Measurements from ENCODE around the gene CER1.
"Not testable (repeated sequence)": the region's sequence is repeated elsewhere in the genome, so short reads cannot be mapped to it uniquely, and the experiment has no call there.

CER1 gene

DNA sequence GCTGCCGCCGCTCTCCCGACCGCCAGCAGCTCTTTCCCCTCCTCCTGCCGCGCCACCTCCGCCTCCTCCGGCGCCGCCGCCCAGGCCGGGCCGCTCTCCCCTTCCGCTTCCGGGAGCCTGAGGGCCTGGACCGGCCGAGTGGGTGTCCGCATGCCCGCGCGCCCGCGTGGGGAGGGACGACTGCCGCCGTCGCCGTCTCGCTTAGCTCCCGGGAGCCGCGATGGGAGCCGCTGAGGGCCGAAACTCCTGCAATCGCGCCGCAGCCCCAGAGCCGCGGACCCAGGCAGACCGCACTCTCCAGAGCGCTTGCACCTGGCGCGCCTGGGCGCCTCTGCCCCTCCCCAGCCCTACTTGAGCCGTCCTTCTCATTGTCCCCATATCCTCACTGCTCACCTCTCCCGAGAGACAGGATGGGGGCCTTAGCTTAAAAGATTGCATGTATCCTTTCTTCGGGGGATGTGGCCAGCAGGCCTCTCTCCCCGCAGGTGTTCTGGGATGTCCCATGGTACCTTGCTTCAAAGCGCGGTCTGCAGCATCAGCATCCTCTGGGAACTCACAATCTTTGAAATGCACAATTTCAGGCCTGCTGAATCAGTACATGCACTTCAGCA is 29.2 kb downstream of the CER1 start, which contains the start of gene ZDHHC21:
TSS of gene ZDHHC21 (minus strand) at position 182 of the 611 bp plus-strand sequence. CDS start 19,092 bp downstream, outside the sequence.
- H3K9me3 Mint-ChIP-seq, result no peaks in the 10 kb centered on the region
- H3K4me3 Mint-ChIP-seq, result peak within 1 kb of the TSS; percentile 94
- H3K27ac Mint-ChIP-seq, result peak within 1 kb of the TSS; percentile 89
- H3K4me1 Mint-ChIP-seq (ENCODE audit: low read depth), result peaks cover 32% of the 10 kb centered on the region
- peaks cover 11% of the 10 kb centered on the region for H3K36me3 Mint-ChIP-seq (ENCODE audit: low read depth)
- peaks cover 10% of the 10 kb centered on the region for H3K27me3 Mint-ChIP-seq (ENCODE audit: low read depth)

DNA sequence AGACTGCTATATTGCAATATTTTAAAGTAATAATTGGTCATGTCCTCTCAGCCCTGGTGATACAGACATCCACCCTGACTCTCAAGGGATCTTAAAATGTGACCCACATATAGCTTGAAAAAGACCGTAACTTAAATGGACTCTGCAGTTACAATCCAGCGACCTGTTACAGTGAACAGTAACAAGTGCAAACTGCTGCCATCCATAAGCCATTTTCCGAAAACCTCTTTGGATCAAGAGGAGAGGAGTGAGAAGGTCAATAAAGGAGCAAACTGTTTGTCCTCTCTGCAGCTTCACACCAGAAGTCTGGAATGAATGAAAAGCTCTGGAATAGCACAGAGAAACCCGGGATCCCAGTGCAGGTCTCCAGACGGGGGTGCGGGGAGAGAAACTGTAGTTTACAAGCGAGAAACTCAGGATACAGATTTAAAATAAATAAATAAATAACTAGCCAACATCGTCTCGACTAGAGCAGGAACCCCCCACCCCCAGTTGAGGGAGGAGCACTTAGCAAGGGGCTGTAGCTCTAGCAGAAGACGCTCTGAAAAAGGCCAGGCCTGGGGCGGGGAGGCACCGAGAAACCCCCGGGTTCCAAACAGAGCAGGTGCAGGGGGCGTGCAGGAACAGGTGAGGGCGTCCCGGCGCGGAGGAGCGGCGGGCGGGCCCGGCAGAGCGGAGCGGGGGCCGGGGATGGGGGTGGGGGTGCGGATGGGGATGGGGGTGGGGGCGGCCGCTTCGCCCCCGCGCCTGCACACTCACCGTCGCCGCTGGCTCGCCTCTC is 29.9 kb downstream of the CER1 start:
- peak overlapping the region; percentile 94 for H3K4me3 Mint-ChIP-seq
- no peaks in the 10 kb centered on the region for H3K9me3 Mint-ChIP-seq
- H3K4me1 Mint-ChIP-seq (ENCODE audit: low read depth), result peaks cover 36% of the 10 kb centered on the region
- peaks cover 14% of the 10 kb centered on the region for H3K36me3 Mint-ChIP-seq (ENCODE audit: low read depth)
- peak overlapping the region; percentile 86 for H3K27ac Mint-ChIP-seq
- peaks cover 5% of the 10 kb centered on the region for H3K27me3 Mint-ChIP-seq (ENCODE audit: low read depth)

DNA sequence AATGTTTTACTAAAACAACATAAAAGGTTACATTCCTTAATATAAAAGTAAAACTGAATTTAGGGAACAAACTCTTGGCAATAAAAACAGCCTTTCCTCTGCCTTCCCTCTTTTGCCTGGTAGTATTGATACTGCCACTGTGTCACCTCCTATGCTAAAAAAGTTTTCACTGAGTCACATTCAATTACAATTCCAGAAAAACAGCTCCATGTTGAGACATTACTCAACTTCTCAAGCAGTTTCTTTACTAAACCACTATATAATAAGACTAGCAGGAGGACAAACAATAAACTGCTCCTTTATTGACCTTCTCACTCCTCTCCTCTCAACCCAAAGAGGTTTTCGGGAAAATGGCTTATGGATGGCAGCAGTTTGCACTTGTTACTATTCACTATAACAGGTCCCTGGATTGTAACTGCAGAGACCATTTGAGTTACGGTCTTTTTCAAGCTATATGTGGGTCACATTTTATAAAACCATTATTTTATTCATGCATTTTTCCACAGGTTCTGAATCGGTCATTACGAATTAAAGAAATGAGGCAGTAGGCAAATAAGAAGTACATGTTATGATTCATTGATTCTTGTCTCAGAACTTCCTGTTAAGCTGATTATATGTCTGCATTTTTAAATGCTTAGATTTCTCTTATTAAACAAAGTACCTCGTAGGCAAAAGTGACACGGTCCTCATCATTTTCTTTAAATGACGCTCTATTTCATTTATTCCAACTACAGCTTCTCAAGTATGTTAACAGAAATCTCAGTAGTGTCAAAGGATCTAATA is 31.4 kb downstream of the CER1 start:
- Mint-ChIP-seq H3K27me3 (ENCODE audit: low read depth) (no peaks in the 10 kb centered on the region), H3K9me3 (no peaks in the 10 kb centered on the region), H3K4me3 (peak overlapping the region; percentile 28), H3K27ac (peak overlapping the region; percentile 49), H3K36me3 (ENCODE audit: low read depth) (peaks cover 21% of the 10 kb centered on the region), H3K4me1 (ENCODE audit: low read depth) (peaks cover 36% of the 10 kb centered on the region)

DNA sequence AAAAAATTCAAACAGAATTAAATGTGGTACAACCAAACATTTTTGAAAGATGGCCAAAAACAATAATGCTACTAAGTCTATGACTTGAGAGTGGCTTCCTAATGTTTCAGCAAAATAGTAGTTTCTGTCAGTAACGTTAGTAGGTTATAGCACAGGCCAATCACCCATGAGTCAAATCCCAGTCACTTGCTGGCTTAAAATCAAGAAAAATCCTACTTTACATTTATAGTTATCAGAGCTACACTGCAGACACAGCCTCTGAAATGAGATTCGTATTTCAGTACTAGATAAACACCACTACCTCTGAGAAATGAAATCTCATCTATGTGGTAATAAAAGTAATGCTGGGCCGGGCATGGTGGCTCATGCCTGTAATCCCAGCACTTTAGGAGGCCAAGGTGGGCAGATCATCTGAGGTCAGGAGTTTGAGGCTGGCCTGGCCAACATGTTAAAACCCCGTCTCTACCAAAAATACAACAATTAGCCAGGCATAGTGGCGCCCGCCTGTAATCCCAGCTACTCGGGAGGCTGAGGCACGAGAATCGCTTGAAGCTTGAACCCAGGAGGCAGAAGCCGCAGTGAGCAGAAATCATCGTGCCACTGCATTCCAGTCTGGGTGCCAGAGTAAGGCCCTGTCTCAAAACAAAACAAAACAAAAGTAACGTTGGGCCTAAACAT is 35.4 kb downstream of the CER1 start:
- H3K27ac Mint-ChIP-seq, result no peak overlapping the region
- peaks cover 28% of the 10 kb centered on the region for H3K4me1 Mint-ChIP-seq (ENCODE audit: low read depth)
- H3K9me3 Mint-ChIP-seq, result no peaks in the 10 kb centered on the region
- H3K4me3 Mint-ChIP-seq, result no peak overlapping the region
- peaks cover 36% of the 10 kb centered on the region for H3K36me3 Mint-ChIP-seq (ENCODE audit: low read depth)
- H3K27me3 Mint-ChIP-seq (ENCODE audit: low read depth), result no peaks in the 10 kb centered on the region

DNA sequence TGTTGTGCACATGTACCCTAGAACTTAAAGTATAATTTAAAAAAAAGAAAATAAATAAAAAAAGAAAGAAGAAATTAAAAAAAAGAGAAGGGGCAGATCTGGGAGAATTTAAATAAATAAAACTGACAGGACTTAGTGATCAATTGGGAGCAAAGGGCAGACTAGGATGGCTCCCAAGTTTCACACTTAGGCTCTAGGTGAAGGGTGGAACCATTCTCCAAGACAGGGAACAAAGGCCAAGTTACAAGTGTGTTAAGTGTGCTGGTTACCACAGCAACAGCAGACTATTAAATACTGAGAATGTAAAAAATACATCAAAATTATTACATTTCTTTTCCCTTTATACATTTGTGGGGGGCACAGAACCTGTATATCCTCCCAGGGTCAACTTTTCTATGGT is 36.4 kb downstream of the CER1 start:
- H3K36me3 Mint-ChIP-seq (ENCODE audit: low read depth), result peaks cover 40% of the 10 kb centered on the region
- H3K4me1 Mint-ChIP-seq (ENCODE audit: low read depth), result peaks cover 22% of the 10 kb centered on the region
- no peaks in the 10 kb centered on the region for H3K9me3 Mint-ChIP-seq
- H3K27ac Mint-ChIP-seq, result no peak overlapping the region
- no peak overlapping the region for H3K4me3 Mint-ChIP-seq
- no peaks in the 10 kb centered on the region for H3K27me3 Mint-ChIP-seq (ENCODE audit: low read depth)

DNA sequence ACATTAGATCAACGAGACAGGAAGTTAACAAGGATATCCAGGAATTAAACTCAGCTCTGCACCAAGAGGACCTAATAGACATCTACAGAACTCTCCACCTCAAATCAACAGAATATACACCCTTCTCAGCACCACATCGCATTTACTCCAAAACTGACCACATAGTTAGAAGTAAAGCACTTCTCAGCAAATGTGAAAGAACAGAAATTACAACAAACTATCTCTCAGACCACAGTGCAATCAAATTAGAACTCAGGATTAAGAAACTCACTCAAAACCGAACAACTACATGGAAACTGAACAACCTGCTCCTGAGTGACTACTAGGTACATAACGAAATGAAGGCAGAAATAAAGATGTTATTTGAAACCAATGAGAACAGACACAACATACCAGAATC is 39.9 kb downstream of the CER1 start:
- not testable (repeated sequence) for H3K27ac Mint-ChIP-seq; H3K4me3 Mint-ChIP-seq; H3K4me1 Mint-ChIP-seq (ENCODE audit: low read depth); H3K9me3 Mint-ChIP-seq; H3K27me3 Mint-ChIP-seq (ENCODE audit: low read depth)
- peaks cover 30% of the 10 kb centered on the region for H3K36me3 Mint-ChIP-seq (ENCODE audit: low read depth)

DNA sequence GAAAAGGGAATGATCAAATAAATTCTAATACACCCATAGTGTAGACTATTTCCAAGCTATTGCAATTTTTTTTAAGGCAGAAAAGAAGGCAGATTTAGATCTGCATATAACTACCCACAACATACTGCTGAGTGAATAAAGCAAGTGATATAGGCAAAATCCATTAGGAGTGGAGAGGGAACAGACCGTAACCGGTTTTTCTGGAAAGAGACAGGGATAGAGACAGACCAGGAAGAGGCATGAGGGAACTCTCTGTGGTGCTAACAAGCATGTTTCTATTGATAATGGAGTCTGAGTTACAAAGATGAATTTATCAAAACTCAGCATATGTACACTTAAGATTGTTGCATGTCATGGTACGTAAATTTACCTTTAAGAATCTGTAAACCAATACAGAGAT is 43.8 kb downstream of the CER1 start:
- Mint-ChIP-seq H3K4me3 (no peak overlapping the region), H3K4me1 (ENCODE audit: low read depth) (peaks cover 4% of the 10 kb centered on the region), H3K27me3 (ENCODE audit: low read depth) (no peaks in the 10 kb centered on the region), H3K27ac (no peak overlapping the region), H3K9me3 (no peaks in the 10 kb centered on the region), H3K36me3 (ENCODE audit: low read depth) (peaks cover 19% of the 10 kb centered on the region)

DNA sequence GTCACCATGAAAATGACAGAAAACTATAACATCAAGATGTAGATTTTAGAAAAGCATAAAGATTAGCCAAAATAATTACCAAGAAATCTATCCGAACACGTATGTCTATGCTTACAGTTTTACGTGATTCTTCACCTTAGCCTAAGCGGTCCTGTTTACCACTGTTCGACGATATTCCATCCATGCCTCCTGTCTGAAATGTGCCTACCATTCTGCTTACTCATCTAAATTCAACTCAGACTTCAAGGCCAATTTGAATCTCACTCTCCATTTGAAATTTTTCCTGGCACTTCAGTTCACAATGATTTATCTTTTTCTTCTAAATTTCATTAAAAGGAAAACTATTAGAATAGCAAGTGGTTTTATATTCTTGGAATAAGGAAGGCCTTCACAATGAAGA is 44.7 kb downstream of the CER1 start:
- Mint-ChIP-seq H3K9me3 (no peaks in the 10 kb centered on the region), H3K27ac (no peak overlapping the region), H3K4me3 (no peak overlapping the region), H3K4me1 (ENCODE audit: low read depth) (peaks cover 4% of the 10 kb centered on the region), H3K27me3 (ENCODE audit: low read depth) (no peaks in the 10 kb centered on the region), H3K36me3 (ENCODE audit: low read depth) (peaks cover 18% of the 10 kb centered on the region)

DNA sequence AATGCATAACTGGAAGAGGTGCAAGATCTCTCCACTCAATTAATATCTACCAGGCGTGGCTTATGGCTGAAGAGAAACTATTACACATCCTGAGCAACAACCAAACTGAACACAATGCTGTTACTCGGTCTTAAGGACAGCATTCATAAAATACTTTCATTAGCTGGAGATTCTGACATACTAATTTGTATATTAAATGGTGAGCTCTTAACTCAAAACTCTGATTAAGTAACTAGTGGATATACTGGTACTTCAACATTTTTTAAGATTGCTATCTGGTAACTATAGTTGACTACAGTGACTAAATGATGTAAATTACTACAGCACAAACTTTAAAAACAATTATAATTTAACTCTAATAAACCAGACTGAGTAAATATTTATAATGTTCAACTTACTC is 45.1 kb downstream of the CER1 start:
- Mint-ChIP-seq H3K27ac (no peak overlapping the region), H3K36me3 (ENCODE audit: low read depth) (peaks cover 16% of the 10 kb centered on the region), H3K4me1 (ENCODE audit: low read depth) (no peaks in the 10 kb centered on the region), H3K4me3 (no peak overlapping the region), H3K9me3 (no peaks in the 10 kb centered on the region), H3K27me3 (ENCODE audit: low read depth) (no peaks in the 10 kb centered on the region)

DNA sequence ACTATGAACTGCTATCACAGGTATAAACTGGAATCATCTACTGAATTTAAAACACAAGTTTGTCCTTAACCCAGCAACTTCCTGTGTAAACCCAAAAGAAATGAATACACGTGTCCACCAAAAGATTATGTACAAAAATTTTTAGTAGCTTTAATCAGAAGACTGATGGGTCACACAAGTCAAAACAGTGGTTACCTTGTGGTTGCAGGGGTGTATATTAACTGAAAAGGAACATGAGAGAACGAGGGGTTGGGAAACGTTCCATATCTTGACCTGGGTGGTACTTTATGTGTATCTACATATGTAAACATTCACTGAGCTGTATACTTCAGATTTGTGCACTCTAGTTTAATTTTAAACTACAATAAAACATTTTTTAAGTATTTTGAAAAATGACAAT is 47.9 kb downstream of the CER1 start:
- H3K27me3 Mint-ChIP-seq (ENCODE audit: low read depth), result no peaks in the 10 kb centered on the region
- peaks cover 7% of the 10 kb centered on the region for H3K4me1 Mint-ChIP-seq (ENCODE audit: low read depth)
- H3K4me3 Mint-ChIP-seq, result no peak overlapping the region
- no peak overlapping the region for H3K27ac Mint-ChIP-seq
- no peaks in the 10 kb centered on the region for H3K9me3 Mint-ChIP-seq
- peaks cover 16% of the 10 kb centered on the region for H3K36me3 Mint-ChIP-seq (ENCODE audit: low read depth)

DNA sequence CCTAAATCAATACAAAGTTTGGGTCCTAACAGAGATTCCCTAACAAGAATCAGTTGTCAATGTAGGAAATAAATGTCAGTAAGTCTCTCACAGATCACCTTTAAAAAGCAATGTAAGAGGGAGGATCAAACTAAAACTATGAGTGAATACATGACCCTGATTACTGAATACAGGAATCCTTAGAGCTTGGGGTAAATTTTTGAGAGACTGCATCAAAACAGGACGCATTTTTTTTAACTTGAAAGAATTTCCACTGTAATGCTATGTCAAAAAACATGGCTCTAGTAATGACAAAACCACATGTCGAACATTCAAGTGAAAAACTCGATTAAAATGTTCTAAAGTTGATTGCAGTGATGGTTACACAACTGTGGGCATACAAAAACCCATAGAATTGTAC is 51.2 kb downstream of the CER1 start:
- Mint-ChIP-seq H3K27me3 (ENCODE audit: low read depth) (no peaks in the 10 kb centered on the region), H3K27ac (no peak overlapping the region), H3K4me1 (ENCODE audit: low read depth) (peaks cover 7% of the 10 kb centered on the region), H3K36me3 (ENCODE audit: low read depth) (peaks cover 11% of the 10 kb centered on the region), H3K4me3 (no peak overlapping the region), H3K9me3 (no peaks in the 10 kb centered on the region)

DNA sequence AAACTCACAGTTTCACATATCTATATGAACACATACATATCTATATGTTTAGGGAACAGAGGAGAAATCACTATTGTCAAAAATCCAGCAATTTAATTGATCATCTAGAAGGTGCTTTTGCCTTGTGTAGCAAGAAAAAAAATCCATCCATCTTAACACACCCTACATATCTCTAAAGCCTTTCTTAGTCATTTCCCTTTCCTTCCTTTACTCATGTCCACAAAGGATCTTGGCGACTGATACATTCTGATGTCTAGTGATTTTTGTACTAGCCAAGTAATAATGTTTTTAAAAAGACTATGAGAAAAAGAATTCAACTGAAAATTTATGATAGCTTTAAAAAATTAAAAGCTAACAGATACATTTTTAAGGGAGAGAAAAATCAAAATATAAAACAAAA is 51.8 kb downstream of the CER1 start:
- Mint-ChIP-seq H3K4me3 (no peak overlapping the region), H3K27me3 (ENCODE audit: low read depth) (no peaks in the 10 kb centered on the region), H3K36me3 (ENCODE audit: low read depth) (peaks cover 9% of the 10 kb centered on the region), H3K9me3 (no peaks in the 10 kb centered on the region), H3K27ac (peak overlapping the region; percentile 55), H3K4me1 (ENCODE audit: low read depth) (peaks cover 7% of the 10 kb centered on the region)

Measured in T-helper 1 cell treated with Interleukin-12 subunit alpha and Interleukin-12 subunit beta and Interleukin-4 antibody, amounts not matched to agents 30 μg/mL and 1 μg/mL, for 36 hours (primary cell).